Esophagus muscularis mucosa (tissue), 4 donors: ENCODE results near the gene ABHD16A. TPM values are rescaled to one million over a fixed set of nuclear protein-coding genes. Genes with fewer than 3 reads are reported as not detected.

Source experiments
- DNase-seq: peaks from one replicate; pipeline ENCODE4 v3.0.0-alpha.2; 2017; ENCODE audit errors: extremely low spot score
- H3K27ac ChIP-seq, 4 donors: fragments of 200-600 bp; sonication (generic); replicated peaks in 1 of 4; 1 replicate in 3 of 4; 2 replicates in 1 of 4; pipeline ENCODE4 v1.5.1; 2016 to 2019; ENCODE audit warnings: mild to moderate bottlenecking in 1 of 4
- H3K27me3 ChIP-seq, 4 donors: fragments of 200-600 bp; sonication (generic); one replicate each; pipeline versions ENCODE4 v1.5.1 to v1.6.0; 2016 to 2019
- H3K36me3 ChIP-seq, 4 donors: fragments of 200-600 bp; sonication (generic); one replicate each; pipeline ENCODE4 v1.5.1; 2016 to 2019
- H3K4me1 ChIP-seq, 4 donors: fragments of 200-600 bp; sonication (generic); one replicate each; pipeline ENCODE4 v1.5.1; 2016 to 2019
- H3K4me3 ChIP-seq, 4 donors: fragments of 200-600 bp; sonication (generic); 1 replicate in 2 of 4; 2 replicates in 2 of 4; pipeline ENCODE4 v1.5.1; 2016 to 2019; ENCODE audit warnings: mild to moderate bottlenecking in 4 of 4, moderate library complexity in 1 of 4
- H3K9me3 ChIP-seq, 4 donors: fragments of 200-600 bp; sonication (generic); 1 replicate in 3 of 4; 2 replicates in 1 of 4; pipeline ENCODE4 v1.5.1; 2016 to 2019
- EP300 ChIP-seq: sonication (generic); formaldehyde crosslinking; IDR thresholded peaks from one replicate; pipeline ENCODE4 v1.6.1; 2017; ENCODE audit warnings: antibody characterized with exemption
- POLR2A ChIP-seq: fragments of 450-650 bp; IDR thresholded peaks from one replicate; pipeline ENCODE4 v1.6.1; 2017; ENCODE audit warnings: antibody characterized with exemption, moderate library complexity, mild to moderate bottlenecking, low read depth
- POLR2AphosphoS5 ChIP-seq, 2 donors: sonication (generic); formaldehyde crosslinking; IDR thresholded peaks; one replicate each; pipeline ENCODE4 v1.6.1; 2017; ENCODE audit warnings: antibody characterized with exemption in 2 of 2
- WGBS: methylation state at CpG from one replicate; pipeline ENCODE4 v1.1.5; 2018; 5-methylcytosine and 5-hydroxymethylcytosine counted together
- intact Hi-C: fragments of 100-400 bp; cut with DNase I; formaldehyde crosslinking; loops from one replicate; pipeline ENCODE4 v1.15.1; 2023
- total RNA-seq, 4 donors: library from RNA; depleted of rRNA; stranded (reverse); fragments of >200 nt; gene quantifications; one replicate each; pipeline versions ENCODE4 v1.1.0 to v1.2.1, GENCODE V29; 2016
- TF ChIP-seq, protein P1 (sequence below), 3 experiments: fragments of 200-600 bp in 2 of 3; fragments of 450-650 bp in 1 of 3; sonication (generic) in 2 of 3; IDR thresholded peaks; one replicate each; pipeline ENCODE4 v1.5.1; 2017 to 2019; ENCODE audit warnings: antibody characterized with exemption in 3 of 3, mild to moderate bottlenecking in 2 of 3, moderate library complexity in 1 of 3

ABHD16A gene
- total RNA-seq, 4 donors from 2014 or later: 44.9 to 57.9 (median 52.8) TPM

- Histone ChIP-seq H3K4me3 (no peak overlapping the region), H3K36me3 (peaks cover 35 to 55% (median 49%) of the 10 kb centered on the region in 4 donors), H3K27me3 (no peaks in the 10 kb centered on the region), H3K9me3 (no peaks in the 10 kb centered on the region), H3K27ac (peak overlapping the region in 1 of 4 donors; percentile 98), H3K4me1 (peaks cover 44 to 69% (median 65%) of the 10 kb centered on the region in 4 donors)
- intact Hi-C loops: no loop called here
- TF ChIP-seq, protein P1, sequence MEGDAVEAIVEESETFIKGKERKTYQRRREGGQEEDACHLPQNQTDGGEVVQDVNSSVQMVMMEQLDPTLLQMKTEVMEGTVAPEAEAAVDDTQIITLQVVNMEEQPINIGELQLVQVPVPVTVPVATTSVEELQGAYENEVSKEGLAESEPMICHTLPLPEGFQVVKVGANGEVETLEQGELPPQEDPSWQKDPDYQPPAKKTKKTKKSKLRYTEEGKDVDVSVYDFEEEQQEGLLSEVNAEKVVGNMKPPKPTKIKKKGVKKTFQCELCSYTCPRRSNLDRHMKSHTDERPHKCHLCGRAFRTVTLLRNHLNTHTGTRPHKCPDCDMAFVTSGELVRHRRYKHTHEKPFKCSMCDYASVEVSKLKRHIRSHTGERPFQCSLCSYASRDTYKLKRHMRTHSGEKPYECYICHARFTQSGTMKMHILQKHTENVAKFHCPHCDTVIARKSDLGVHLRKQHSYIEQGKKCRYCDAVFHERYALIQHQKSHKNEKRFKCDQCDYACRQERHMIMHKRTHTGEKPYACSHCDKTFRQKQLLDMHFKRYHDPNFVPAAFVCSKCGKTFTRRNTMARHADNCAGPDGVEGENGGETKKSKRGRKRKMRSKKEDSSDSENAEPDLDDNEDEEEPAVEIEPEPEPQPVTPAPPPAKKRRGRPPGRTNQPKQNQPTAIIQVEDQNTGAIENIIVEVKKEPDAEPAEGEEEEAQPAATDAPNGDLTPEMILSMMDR (IDR thresholded peaks at IDR 0.05): no peak
- TF ChIP-seq EP300 (no peak), POLR2AphosphoS5 (IDR thresholded peaks at IDR 0.05) (no peak), POLR2A (no peak)
- WGBS: 62% methylated on average over 3 of the region's 3 CpGs
- DNase-seq: no peak
Measured at GRCh38 chr6:31732029-31732428, 28.9 kb upstream of the ABHD16A start.

GRCh38 chr6:31730631-31731086, 27.5 kb upstream of the ABHD16A start:
- Histone ChIP-seq H3K9me3 (no peaks in the 10 kb centered on the region), H3K27ac (peak overlapping the region; percentile 93 to 99 (median 97)), H3K27me3 (no peaks in the 10 kb centered on the region), H3K4me3 (peak overlapping the region; percentile 69 to 98 (median 94)), H3K4me1 (peaks cover 38 to 69% (median 61%) of the 10 kb centered on the region in 4 donors), H3K36me3 (peaks cover 47 to 67% (median 60%) of the 10 kb centered on the region in 4 donors)
- DNase-seq: no peak
- intact Hi-C loops: no loop called here
- TF ChIP-seq, protein P1 (IDR thresholded peaks at IDR 0.05): no peak
- TF ChIP-seq POLR2A (no peak), EP300 (no peak), POLR2AphosphoS5 (IDR thresholded peaks at IDR 0.05) (no peak)
- WGBS: 86% methylated on average over 11 of the region's 11 CpGs

GRCh38 chr6:31729979-31730630, 27.0 kb upstream of the ABHD16A start:
- Histone ChIP-seq H3K27me3 (no peaks in the 10 kb centered on the region), H3K4me3 (peak overlapping the region; percentile 69 to 98 (median 94)), H3K4me1 (peaks cover 38 to 65% (median 60%) of the 10 kb centered on the region in 4 donors), H3K36me3 (peaks cover 47 to 70% (median 64%) of the 10 kb centered on the region in 4 donors), H3K9me3 (no peaks in the 10 kb centered on the region), H3K27ac (peak overlapping the region; percentile 93 to 99 (median 97))
- WGBS: 3% methylated on average over 19 of the region's 46 CpGs
- intact Hi-C loops: loop anchor here (5.0 kb wide), 1 partner anchor 37 kb away; no protein-coding TSS in a partner anchor
- DNase-seq: peak; percentile 97
- TF ChIP-seq, protein P1 (IDR thresholded peaks at IDR 0.05): peak in 1 of 3 experiments; percentile 6
- TF ChIP-seq POLR2AphosphoS5 (IDR thresholded peaks at IDR 0.05): peak; percentile 63 to 92
- TF ChIP-seq POLR2A: peak; percentile 25
- TF ChIP-seq EP300: no peak

DNA sequence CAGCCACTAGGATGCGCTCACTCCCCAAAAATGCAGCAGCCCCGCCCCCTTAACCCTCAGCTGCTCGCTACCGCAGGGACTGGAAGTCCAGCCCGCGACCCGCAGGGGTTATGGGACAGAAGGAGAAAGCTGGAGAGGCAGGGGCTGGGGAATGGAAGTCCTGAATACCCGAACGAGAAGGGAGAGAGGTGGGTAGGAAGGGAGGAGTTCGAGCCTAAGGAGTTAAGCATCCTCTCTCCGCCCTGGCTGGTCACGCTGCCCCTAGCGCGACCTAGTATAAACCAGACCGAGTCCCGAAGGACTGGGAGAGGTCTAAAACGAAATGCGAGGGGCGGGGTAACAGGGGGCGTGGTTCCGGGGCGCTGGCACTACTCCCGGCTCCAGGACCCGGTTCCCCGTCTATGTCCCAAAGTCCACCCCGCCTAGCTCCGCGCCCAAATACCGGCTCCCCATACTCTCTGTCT, 26.4 kb upstream of the ABHD16A start:
- Histone ChIP-seq H3K9me3 (no peaks in the 10 kb centered on the region), H3K4me1 (peaks cover 36 to 59% (median 55%) of the 10 kb centered on the region in 4 donors), H3K27me3 (no peaks in the 10 kb centered on the region), H3K4me3 (peak overlapping the region; percentile 69 to 98 (median 94)), H3K36me3 (peaks cover 47 to 74% (median 64%) of the 10 kb centered on the region in 4 donors), H3K27ac (peak overlapping the region; percentile 93 to 99 (median 97))
- intact Hi-C loops: loop anchor here (5.0 kb wide), 1 partner anchor 38 kb away; no protein-coding TSS in a partner anchor
- peak; percentile 97 for DNase-seq
- TF ChIP-seq EP300 (no peak), POLR2A (no peak), POLR2AphosphoS5 (IDR thresholded peaks at IDR 0.05) (peak; percentile 82 to 88)
- TF ChIP-seq, protein P1 (IDR thresholded peaks at IDR 0.05): peak in 2 of 3 experiments; percentile 9 to 83
- 0% methylated on average over 14 of the region's 29 CpGs for WGBS
